Stimulated activated CD4-positive, alpha-beta T cell treated with anti-CD3 and anti-CD28 coated beads, Interleukin-12 subunit alpha, Interleukin-12 subunit beta, amount 100 ng/mL, for 4 hours (primary cell): ENCODE data around the gene HIC2.
"Not testable (repeated sequence)": the region's sequence is repeated elsewhere in the genome, so short reads cannot be mapped to it uniquely, and the experiment has no call there.

Experiments
- DNase-seq: peaks from one replicate; pipeline ENCODE4 v3.0.0-alpha.2; 2020

HIC2 gene

GRCh38 chr22:21498489-21498888, 81.3 kb downstream of the HIC2 start:
- not testable (repeated sequence) for DNase-seq

GRCh38 chr22:21499623-21500506, 82.7 kb downstream of the HIC2 start:
- DNase-seq = not testable (repeated sequence)
